CD4-positive, alpha-beta T cell treated with Interleukin-21 for 1 hour (primary cell): Measurements from ENCODE around the gene CNPY3.

ENCODE experiments used
- DNase-seq: peaks from one replicate; pipeline ENCODE4 v3.0.0-alpha.2; 2020

The CNPY3 gene

DNA sequence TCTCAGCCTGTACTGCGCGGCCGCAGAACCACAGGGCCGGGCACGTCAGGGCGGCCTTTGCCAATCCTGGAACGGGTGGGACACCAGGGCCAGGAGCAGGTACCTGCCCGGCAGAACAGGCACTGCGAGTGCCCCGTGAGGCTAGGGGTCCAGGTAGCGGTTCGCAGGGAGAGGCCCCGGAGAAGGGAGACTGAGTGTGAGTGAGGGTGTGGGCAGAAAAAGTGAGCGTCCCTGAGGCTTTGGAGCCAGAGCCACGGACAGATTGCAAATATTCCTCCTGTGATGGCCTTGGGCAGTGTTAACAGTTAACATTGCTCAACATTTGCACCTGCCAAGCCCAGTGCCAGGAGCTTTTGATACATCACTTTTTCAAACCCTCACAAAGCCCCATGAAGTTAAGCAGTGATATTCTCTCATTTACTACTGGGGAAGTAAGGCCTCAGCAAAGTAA lies 31.8 kb downstream of the CNPY3 start:
- DNase-seq: no peak

DNA sequence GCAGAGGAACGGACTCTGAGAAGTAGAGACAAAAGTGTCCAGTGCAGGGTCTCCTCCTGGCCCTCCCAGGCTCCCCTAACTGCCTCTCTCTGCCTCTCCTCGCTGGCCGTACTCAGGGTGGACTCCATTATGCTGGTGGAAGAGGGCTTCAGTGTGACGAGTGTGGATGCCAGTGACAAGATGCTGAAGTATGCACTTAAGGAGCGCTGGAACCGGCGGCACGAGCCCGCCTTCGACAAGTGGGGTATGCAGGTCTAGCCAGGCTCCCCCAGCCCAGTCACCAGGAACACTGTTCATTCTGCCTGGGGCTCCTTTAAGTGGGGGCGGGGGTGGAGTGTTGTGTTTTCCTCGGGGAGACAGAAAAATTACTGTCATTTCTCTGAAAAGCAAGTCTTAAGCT lies 32.8 kb downstream of the CNPY3 start:
- no peak for DNase-seq

DNA sequence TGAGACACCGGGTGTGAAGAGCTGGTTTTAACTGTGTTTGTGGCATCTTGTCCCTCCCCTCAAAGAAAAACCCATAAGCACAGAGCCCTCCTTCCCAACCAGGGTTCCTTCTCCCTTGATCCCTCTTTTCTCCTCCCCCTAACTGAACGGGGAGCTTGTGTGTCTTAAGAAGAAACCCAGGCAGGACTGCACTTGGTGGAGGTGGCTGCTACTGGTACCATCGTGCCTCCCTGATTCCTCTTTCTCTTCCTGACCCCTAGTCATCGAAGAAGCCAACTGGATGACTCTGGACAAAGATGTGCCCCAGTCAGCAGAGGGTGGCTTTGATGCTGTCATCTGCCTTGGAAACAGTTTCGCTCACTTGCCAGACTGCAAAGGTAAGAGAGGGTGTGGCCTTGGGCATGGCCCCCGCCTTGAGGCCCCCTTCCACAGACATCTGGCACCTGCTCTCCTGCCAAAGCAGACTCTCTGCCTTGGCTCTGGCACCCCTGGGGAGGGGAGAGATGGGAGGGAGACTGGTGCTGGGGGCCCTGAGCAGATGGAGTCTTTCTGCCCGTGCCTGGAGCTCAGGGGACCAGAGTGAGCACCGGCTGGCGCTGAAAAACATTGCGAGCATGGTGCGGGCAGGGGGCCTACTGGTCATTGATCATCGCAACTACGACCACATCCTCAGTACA lies 33.4 kb downstream of the CNPY3 start:
- no peak for DNase-seq

DNA sequence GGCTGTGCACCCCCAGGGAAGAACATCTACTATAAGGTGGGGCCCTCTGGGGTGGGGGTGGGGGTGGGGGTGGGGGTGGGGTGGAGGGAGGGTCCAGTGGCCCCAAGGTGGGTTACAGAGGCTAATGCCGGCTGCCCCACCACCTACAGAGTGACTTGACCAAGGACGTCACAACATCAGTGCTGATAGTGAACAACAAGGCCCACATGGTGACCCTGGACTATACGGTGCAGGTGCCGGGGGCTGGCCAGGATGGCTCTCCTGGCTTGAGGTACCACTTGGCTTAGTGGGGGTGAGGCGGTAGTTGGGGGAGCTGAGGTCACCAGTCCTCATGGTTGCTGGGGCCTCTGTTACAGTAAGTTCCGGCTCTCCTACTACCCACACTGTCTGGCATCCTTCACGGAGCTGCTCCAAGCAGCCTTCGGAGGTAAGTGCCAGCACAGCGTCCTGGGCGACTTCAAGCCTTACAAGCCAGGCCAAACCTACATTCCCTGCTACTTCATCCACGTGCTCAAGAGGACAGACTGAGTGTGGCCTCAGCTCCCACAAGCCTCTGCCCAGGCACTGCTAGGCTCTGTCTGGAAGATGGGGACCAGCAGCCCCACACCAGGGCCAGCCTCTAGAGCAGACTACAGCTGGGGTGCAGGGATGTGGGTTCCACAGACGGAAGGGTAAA lies 34.0 kb downstream of the CNPY3 start:
- DNase-seq: no peak

DNA sequence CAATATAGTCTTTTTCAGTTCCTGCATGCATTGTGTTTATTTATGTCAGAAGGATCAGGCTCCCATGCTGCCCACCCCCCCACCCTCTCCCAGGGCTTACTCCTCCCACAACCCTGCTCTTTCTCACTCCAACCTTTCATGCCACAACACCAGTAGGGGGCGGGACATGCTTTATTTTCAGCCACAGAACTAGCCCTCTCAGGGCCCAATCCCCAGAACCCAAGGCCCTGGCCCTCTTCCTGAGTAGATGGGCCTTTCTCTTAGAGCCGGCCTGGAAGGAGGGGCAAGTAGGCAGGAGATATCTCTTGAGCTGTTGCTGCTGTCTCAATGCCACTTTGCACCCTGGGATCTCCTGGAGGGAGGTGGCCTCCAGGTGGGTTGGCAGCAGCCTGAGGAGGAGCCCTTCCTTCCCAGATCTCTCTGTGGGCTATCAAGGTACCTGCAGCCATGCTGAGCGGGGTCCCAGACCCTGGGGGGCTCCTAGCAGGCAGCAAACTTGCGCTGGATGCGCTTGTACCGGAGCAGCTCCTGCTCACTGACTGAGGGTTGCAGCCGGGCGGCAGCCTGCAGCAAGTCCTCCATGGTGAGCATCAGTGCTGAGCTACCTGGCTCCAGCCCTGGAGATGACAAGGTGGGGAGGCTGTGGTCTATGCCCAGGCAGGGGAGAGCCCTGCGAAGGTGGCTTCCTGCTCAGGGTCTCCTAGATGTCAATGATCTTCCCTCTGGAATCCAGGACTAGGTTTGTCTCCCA lies 34.8 kb downstream of the CNPY3 start:
- DNase-seq: peak; percentile 48

DNA sequence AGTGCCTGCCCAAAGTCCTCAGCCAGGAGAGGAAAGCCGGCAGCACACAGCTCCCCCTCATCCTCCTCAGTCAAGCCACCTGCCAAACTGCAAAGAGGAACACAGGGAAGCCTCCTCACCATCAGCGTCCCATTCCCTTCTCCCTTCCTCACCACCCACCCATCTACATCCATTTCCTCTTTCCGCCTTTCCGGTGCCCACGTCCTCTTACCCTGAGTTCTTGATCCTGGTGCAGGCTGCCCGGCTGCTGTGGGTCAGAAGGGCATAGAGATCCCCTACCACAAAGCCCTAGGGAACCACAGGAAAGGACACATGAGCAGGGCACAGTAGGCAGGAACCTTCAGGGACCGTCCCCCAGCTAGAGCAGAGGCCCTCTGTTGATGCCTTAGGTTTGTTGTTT lies 37.3 kb downstream of the CNPY3 start:
- no peak for DNase-seq

DNA sequence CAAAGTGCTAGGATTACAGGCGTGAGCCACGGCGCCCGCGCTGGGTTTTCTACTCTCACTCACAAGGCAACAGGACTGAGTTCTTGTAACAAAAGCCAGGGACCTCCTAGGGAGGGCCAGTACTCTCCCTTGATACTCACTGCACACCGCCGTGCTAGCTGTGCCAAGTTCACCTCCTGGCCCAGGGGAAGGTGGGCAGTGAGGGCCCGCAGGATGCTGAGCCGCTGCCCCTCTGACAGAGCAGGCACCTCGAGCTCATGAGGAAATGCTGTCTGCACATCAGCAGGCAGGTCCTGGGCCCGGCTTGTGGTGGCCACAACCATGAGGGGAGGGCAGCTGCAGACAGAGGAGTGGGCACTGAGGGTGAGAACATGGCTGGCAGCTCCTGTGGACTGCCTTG lies 37.9 kb downstream of the CNPY3 start:
- no peak for DNase-seq

DNA sequence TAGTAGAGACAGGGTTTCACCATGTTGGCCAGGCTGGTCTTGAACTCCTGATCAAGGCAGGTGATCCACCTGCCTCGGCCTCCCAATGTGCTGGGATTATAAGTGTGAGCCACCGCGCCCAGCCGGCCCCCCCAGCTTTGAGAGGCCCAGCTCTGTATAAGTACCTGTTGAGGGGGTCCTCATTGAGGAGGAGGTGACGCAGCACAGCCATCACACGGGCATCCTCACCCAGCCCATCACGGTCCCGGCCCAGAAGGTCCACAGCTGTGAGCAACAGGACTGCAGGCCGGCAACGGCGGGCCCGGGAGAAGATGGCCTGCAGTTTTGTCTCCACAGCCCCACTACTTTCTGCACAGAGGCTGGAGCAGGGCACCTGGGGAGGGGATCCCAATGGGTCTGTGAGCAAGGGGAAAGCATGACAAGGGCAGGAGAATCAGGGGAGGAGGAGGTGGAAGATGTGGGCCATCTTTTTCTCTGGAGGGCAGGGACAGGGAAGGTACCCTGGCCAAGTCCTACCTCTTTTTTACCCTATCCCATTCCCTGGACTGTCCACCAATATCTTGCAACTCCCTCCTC lies 38.9 kb downstream of the CNPY3 start:
- DNase-seq: no peak

DNA sequence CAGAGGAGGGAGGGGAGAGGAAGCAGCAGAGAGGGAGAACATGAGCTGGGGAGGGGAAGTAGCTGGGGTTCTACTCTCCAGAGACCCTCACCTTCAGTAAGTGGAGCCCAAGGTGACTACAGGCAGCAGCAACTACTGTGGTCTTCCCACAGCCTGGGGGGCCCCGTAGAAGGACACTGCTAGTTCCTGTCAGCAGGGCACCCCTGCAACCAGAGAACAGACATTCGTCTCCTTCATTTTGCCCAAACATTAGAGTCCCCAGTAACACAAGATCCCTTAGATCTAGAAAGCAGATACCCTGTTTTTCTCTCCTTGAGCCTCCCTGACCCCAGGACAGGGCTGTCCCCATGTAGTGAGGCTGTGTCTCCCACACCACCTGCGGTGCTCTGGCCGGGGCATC lies 39.5 kb downstream of the CNPY3 start:
- no peak for DNase-seq

DNA sequence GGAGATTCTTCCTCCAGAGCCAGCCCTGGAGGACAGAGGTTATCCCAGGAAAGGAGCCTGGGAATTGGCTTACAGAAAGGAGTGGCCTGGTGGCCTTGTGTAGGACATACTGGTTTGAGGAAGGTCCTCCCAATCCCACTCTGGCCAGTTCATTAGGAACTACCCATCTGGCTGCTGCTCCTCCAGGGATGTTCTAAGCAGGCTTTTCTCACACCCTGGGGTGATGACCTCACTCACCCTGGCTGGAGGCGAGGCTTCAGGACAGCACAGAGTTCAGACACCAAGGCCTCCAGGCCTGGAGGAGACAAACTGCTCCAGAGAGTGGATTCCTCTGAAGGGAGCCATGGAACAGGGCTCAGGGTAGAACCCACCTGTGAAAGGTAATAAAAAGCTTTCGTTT lies 40.2 kb downstream of the CNPY3 start:
- DNase-seq: no peak

DNA sequence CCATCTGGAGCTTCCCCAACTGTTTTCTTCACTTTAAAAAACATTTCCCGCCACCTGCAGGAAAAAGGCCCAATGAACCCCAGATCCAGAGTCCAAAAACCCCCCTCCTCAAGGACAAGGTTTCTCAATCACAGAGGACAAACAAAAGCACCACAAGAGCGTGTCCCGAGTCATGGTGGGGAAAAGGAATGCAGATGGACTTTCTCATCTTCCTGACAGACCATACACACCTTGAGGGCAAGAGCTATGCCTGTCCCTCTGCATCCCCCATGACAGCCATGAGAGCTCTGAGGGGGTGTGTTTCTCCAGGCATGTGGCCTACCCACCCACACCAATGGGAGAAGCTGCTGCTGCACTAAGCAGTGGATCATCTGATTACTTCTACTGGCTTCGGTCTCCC lies 40.7 kb downstream of the CNPY3 start:
- DNase-seq: no peak

DNA sequence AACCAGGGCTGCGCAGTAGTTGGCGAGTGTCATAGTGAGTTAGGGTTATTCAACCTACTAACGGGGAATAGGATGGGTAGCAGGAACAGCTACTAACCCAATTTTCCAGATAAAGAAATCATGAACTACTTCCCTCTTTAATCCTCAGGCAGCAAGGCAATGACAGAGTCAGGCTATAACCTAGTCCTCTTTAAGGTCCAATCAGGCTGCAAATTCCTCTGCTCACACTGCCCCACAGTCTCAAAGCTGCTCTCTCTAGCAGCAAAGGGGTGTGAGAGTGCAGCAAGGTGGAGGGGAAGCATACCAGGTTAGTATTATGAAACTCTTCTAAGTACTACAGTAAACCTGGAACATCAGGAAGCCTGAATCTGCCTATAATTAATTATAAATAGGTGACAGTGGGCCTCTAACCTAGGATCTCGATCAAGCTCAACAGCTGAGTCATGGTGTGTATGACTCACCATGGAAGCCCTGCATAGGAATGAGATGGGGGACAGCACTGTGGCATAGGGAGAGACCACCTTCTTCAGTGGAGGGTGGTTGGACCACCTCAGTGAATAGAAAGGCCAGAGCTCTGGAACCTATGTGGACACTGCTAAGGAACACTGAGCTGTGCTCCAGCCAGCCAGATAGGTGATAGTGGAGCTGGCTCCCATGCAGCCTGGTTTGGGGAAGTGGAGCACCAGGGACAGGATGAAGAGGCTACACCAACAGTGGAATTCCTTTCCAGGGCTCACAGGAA lies 41.8 kb downstream of the CNPY3 start:
- no peak for DNase-seq

DNA sequence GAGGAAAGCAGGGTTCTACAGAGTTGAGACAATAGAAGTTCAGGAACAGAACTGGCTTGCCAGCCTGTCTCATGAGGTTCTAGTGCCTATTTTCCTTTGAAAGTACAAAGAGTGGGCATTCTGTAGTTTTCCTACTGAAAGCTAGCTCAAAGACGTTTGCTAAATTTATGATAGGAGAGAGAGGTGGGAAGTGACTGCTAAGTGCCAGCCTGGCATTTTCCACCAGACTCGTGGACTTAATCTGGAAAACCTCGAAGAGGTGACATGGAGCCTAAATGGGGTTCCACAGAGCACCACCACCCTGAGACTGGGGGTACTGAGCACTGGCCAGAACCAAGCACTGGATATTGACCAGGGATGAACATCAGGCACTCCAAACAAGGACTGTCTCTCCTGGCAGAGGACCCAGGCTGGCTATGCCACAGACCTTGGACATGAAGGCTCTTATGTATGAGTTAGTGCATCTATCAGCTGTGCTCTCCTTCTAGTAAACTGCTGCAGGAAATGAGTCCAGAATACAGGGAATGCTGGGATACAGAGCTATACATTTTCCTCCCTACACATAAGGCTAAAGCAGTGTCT lies 42.6 kb downstream of the CNPY3 start:
- DNase-seq: no peak

DNA sequence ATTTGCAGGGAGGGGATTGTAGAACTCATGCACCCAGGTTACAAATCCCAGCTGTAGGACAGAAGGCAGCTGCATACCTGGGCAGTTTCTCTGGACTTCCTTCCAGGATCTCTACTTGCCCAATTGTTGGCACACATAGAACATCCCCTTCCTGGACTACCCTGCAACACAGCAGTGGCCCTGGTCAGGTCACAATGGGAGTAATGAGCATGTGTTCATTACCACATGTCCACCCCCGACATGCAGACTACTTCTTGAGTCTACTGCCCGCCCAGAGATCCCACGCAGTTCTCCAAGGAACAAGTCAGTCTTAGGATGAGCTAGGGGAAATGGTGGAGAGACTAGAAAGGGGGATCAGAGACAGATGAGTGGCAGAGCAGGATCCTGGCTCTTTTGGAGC lies 44.6 kb downstream of the CNPY3 start:
- no peak for DNase-seq

DNA sequence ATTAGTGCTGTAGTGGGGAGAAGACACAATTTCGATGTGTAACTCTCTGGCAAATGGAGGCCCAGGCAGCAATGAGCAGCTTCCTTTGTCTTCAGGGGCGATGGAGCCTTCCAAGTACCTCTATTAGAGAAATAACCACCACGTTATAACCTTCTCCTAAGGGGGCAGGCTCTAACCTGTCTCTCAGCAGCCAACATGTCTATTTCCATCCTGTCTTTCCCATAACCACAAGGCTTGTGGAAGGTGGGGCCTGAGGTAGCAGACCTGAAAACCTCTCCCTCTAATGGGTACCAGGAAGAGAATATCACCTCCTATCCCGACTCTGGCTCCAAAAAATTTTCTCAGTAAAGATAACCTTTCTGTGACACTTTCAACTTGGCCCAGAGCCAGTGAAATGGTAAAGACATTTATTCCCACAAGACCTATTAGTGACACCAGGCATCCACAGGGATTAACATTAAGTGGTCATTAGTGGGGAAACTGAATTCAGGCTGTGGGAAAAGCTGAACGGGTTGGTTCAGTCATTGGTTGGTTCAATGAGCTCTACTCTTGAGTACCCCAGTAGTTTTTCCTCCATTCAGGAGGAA lies 45.7 kb downstream of the CNPY3 start:
- no peak for DNase-seq

DNA sequence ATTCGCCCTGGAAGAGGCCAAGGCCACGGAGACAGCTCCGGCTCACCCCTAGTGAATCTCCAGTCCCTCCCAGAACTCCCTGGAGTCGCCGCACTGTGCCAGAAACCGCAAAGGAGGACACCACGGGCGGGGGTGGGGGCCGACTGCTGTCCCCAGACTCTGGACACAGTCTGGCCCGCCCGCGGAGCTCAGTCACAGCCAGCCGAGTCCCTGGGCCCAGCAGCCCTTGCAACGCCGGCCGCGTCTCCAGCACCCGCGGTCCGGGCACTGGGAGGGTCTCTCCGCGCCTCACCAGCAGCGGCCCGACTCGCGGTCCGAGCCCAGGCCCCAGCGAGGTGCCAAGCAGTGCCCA lies 49.2 kb downstream of the CNPY3 start:
- DNase-seq: peak; percentile 10

DNA sequence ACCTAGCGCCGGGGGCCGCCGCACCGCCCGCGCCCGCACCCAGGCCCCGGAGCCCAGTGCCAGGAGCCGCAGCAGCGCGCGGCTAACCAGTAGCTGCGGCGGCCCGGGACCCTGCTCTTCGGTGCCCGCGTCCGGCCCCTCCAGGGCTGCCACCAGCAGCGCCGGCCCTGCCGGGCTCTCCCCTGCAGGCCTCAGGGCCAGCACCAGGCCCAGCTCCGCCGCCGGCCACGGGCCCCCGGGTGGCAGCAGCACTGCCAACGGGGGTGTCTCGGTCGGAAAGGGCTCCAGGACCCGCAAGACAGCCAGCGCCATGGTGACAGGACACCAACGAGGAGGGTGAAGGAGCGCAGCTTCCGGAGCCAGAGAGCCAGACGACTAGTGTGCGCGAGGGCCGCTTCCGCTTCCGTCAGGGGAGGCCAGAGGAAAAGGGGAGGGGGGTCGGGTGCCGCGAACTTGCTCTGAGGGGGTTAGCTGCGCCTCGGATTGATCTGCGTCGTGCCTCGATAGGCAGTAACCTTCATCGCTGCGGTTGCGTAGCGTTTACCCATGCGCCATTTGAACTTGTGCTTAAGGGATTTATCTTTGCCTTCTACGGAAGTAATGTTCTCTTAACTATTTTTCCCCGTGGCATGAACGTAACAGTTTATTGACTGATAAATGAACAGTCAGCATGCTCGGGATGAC lies 49.7 kb downstream of the CNPY3 start, which contains the start of gene PEX6:
Gene PEX6, minus strand, starts transcription at position 343 of the 684 bp plus-strand sequence. Its CDS starts 31 bp downstream, at position 312.
- DNase-seq: peak; percentile 94

DNA sequence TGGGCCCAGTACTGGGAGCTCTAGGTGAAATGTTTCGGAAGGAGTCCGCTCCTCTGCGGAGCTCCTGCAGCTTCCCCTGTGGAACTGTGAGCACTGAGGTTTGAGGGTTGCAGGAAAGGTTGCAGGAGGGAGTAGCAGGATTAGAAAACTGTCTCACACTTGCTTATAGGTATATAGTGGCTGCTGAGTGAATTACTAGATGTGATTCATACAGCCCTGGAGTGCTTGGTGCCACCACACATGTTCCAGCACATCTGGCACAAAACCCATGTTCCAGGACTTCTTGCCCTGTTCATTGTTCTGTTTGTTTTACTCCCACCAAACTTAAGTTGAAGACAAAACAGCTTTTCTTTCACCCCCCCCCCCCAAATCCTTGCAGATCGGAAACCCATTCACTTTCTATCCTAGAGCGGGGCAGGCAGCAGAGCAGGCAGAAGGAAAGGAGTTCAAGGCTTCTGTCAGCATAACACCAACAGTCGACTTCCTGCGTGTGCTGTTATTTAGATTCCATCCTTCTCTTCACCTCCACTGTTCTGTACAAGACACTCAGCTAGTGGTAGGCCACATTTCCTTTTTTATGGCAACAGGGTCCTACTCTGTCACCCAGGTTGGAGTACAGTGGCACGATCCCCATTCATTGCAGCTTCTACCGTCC lies 50.4 kb downstream of the CNPY3 start:
- DNase-seq: peak; percentile 8

DNA sequence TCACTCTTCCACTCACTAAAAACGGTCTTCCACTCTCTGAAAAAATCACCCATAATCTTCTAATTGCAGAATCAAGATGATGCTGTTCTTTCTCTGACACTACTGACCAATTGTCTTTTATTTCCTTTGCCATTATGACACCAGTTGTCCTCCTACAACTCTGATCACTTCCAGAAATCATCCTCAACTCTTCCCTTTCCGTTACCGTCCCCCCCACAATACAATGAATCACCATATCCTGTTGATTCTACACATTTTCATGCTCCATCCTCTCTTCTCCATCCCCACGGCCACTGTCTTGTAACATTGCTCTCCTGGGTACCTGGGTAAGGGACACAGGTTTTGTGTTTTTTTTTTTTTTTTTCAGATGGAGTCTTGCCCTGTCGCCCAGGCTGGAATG lies 52.6 kb downstream of the CNPY3 start:
- DNase-seq: no peak

DNA sequence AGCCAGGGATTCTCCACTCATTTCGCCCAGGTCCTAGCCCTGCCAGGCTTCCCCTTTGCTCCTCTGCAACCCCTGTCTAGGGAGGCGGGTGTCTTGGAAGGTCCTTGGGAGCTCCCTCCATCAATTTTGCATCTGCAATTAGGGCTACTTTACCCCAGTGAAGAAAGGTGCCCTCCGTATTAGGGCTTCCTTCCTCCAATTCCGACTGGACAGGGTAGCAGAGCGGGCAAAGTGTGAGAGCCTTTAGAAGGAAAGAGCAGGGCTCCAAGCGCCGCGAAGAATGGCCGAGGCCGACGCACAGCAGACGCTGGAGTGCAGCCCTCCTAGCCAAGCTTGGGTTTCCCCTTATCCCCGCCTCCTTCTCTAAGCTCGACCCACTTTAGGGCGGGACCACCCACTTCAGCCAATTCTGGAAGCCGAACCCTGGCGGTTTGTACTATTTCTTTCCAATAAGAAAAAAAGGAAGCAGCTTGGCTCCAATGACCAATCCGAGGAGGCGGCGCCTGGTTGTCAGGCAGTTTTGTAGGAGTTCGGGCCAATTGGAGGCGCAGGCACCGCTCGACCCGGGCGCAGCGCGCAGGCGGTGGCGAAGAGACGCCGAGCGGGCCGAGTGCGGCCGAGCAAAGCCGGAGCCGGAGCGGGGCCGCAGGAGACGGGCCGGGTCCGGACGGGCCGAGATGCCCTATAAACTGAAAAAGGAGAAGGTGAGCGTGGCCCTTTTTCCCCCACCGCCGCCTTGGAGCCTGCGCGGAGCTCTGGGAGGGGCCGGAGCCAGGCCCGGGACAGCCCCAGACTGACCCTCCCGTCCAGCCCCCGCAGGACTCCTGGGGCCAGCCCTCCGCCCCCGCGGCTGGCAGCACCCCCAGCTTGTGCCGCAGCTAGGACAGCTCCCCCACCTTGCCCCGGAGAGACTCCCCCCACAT lies 55.0 kb downstream of the CNPY3 start, which contains the start of gene PPP2R5D:
Gene PPP2R5D, plus strand, starts transcription at position 570 of the 923 bp plus-strand sequence. Its CDS starts 108 bp downstream, at position 678.
- peak; percentile 99 for DNase-seq
